HEK293 (cell line): ENCODE measurements around the gene COQ3.

Experiments used
- CTCF ChIA-PET: fragments of 350-600 bp; formaldehyde crosslinking; extraction: SDS; loops from one replicate; lab custom pipeline; 2021; ENCODE audit warnings: antibody characterized with exemption; lab: Yijun Ruan, JAX
- POLR2A ChIA-PET: fragments of 300-600 bp; formaldehyde crosslinking; extraction: SDS; loops from one replicate; lab custom pipeline; 2020; ENCODE audit warnings: antibody characterized with exemption, inconsistent platforms; lab: Yijun Ruan, JAX
- H3K27ac ChIP-seq: fragments of 200-500 bp; sonication (Bioruptor generic); 2 replicates; pipeline ENCODE4 v1.5.1; 2014; ENCODE audit warnings: low read depth, low read length, control low read depth, inconsistent platforms; ENCODE audit errors: extremely low read depth
- H3K36me3 ChIP-seq, 2 experiments: fragments of 200-500 bp in 1 of 2; sonication (Bioruptor generic) in 1 of 2; 1 replicate in 1 of 2; 2 replicates in 1 of 2; pipeline ENCODE4 v1.5.1; 2014 to 2017; ENCODE audit warnings: inconsistent platforms in 2 of 2, low read length in 2 of 2; ENCODE audit not compliant: control insufficient read depth in 2 of 2, insufficient read depth in 1 of 2
- H3K4me1 ChIP-seq: fragments of 200-500 bp; sonication (Bioruptor generic); 2 replicates; pipeline ENCODE4 v1.5.1; 2014; ENCODE audit warnings: mild to moderate bottlenecking, low read length, inconsistent platforms; ENCODE audit not compliant: control insufficient read depth, insufficient read depth
- H3K4me3 ChIP-seq: 2 replicates; pipeline ENCODE4 v1.5.1; 2011; ENCODE audit warnings: low read depth, mild to moderate bottlenecking, control low read depth, low read length, moderate library complexity
- H3K9me3 ChIP-seq: fragments of 200-500 bp; sonication (Bioruptor generic); 2 replicates; pipeline ENCODE4 v1.5.1; 2014; ENCODE audit warnings: low read depth, low read length, inconsistent platforms; ENCODE audit not compliant: control insufficient read depth, insufficient read depth
- CTCF ChIP-seq: fragments of 450-650 bp; formaldehyde crosslinking; IDR thresholded peaks from 2 replicates; pipeline ENCODE4 v1.5.1; 2016; ENCODE audit warnings: missing biosample characterization, missing genetic modification characterization
- EGR2 ChIP-seq: fragments of 450-650 bp; formaldehyde crosslinking; IDR thresholded peaks from 2 replicates; pipeline ENCODE4 v1.5.1; 2016; ENCODE audit warnings: low read depth, missing biosample characterization, missing genetic modification characterization
- GLI4 ChIP-seq: fragments of 450-650 bp; formaldehyde crosslinking; IDR thresholded peaks from 2 replicates; pipeline ENCODE4 v1.5.1; 2016; ENCODE audit warnings: missing biosample characterization, missing genetic modification characterization
- GLIS2 ChIP-seq: fragments of 450-650 bp; formaldehyde crosslinking; IDR thresholded peaks from 2 replicates; pipeline ENCODE4 v1.5.1; 2016; ENCODE audit warnings: missing biosample characterization, missing genetic modification characterization
- KLF16 ChIP-seq: fragments of 450-650 bp; formaldehyde crosslinking; IDR thresholded peaks from 2 replicates; pipeline ENCODE4 v1.5.1; 2017; ENCODE audit warnings: missing biosample characterization, missing genetic modification characterization
- KLF8 ChIP-seq: fragments of 450-650 bp; formaldehyde crosslinking; IDR thresholded peaks from 2 replicates; pipeline ENCODE4 v1.5.1; 2016; ENCODE audit warnings: missing biosample characterization, missing genetic modification characterization
- REPIN1 ChIP-seq: fragments of 450-650 bp; formaldehyde crosslinking; IDR thresholded peaks from 2 replicates; pipeline ENCODE4 v1.5.1; 2017; ENCODE audit warnings: missing biosample characterization, missing genetic modification characterization, low read depth
- ZBTB17 ChIP-seq: fragments of 450-650 bp; formaldehyde crosslinking; IDR thresholded peaks from 2 replicates; pipeline ENCODE4 v1.5.1; 2016; ENCODE audit warnings: missing biosample characterization, missing genetic modification characterization
- ZFHX2 ChIP-seq: fragments of 450-650 bp; formaldehyde crosslinking; conservative IDR thresholded peaks from 2 replicates; pipeline ENCODE4 v1.5.1; 2016; ENCODE audit warnings: missing biosample characterization, missing genetic modification characterization
- ZFP69B ChIP-seq: fragments of 450-650 bp; formaldehyde crosslinking; IDR thresholded peaks from 2 replicates; pipeline ENCODE4 v1.5.1; 2016; ENCODE audit warnings: missing biosample characterization, missing genetic modification characterization
- ZNF416 ChIP-seq: fragments of 450-650 bp; formaldehyde crosslinking; IDR thresholded peaks from 2 replicates; pipeline ENCODE4 v1.5.1; 2016; ENCODE audit warnings: missing biosample characterization, missing genetic modification characterization
- ZNF426 ChIP-seq: fragments of 450-650 bp; formaldehyde crosslinking; IDR thresholded peaks from 2 replicates; pipeline ENCODE4 v1.5.1; 2017; ENCODE audit warnings: missing biosample characterization, missing genetic modification characterization, mild to moderate bottlenecking, inconsistent platforms, moderate library complexity
- ZNF501 ChIP-seq: fragments of 450-650 bp; formaldehyde crosslinking; IDR thresholded peaks from 2 replicates; pipeline ENCODE4 v1.5.1; 2016; ENCODE audit warnings: missing biosample characterization, missing genetic modification characterization
- ZNF548 ChIP-seq: fragments of 450-650 bp; formaldehyde crosslinking; IDR thresholded peaks from 2 replicates; pipeline ENCODE4 v1.5.1; 2016; ENCODE audit warnings: missing biosample characterization, missing genetic modification characterization
- ZNF561 ChIP-seq: fragments of 450-650 bp; IDR thresholded peaks from 2 replicates; pipeline ENCODE4 v1.5.1; 2018; ENCODE audit warnings: missing biosample characterization, missing genetic modification characterization, borderline replicate concordance
- ZNF600 ChIP-seq: fragments of 450-650 bp; formaldehyde crosslinking; IDR thresholded peaks from 2 replicates; pipeline ENCODE4 v1.5.1; 2016; ENCODE audit warnings: missing biosample characterization, missing genetic modification characterization
- ZNF768 ChIP-seq: fragments of 450-650 bp; formaldehyde crosslinking; IDR thresholded peaks from 2 replicates; pipeline ENCODE4 v1.5.1; 2018; ENCODE audit warnings: missing biosample characterization, mild to moderate bottlenecking, missing genetic modification characterization
- TF ChIP-seq, protein P1 (sequence below): fragments of 450-650 bp; formaldehyde crosslinking; IDR thresholded peaks from 2 replicates; pipeline ENCODE4 v1.5.1; 2016; ENCODE audit warnings: missing biosample characterization, missing genetic modification characterization
- TF ChIP-seq, protein P2 (sequence below): fragments of 450-650 bp; formaldehyde crosslinking; IDR thresholded peaks from 2 replicates; pipeline ENCODE4 v1.5.1; 2016; ENCODE audit warnings: missing biosample characterization, missing genetic modification characterization

Gene COQ3

DNA sequence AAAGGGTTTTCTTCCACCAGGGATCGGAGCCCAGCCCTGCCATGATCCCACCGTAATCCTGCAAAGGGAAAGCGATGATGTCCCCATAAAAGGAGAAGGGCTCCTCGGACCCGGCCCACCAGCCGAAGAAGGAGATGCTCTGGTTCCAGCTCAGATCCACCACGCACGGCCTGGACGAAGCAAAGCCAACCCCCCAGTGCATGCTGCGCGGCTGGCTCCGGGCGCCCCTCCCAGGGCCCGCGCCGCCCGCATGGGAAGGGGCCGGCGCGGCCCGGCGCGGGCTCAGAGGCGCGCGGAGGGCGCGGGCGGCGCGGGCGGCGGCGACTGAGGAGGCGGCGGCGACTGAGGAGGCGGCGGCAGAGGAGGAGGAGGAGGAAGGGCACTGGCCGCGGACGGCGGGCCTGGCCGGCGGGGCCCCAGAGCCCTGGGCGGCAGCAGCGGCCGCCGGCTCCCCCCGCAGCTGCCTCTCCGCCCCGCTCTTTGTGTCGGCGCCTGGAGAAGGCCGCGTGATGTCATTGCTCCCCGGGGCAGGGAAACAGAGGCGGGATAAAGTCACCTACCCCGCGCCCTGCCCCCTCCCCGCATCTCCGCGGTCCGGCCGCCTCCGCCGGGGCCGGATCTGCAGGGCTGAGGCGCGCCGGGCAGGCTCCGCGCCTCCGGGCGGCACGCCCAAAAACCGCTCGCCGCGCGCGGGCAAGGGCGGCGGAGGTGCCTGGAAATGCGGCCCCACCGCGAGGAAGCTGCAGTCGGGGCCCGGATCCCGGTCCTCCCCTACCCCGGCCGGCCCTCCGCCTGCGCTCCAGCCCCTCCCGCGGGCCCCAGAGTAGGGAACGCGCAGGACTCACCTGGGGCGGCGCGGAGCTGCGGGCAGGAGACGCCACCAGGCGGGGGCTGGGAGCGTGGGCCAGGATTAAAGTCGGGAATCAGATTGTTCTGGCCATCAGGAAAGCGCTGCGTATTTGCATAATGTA lies 44.5 kb downstream of the COQ3 start, which contains the start of gene FAXC (continued):
- TF ChIP-seq ZBTB17 (tag by site-specific recombination) (peak; percentile 42; the same call in 1 of the 2 replicates), ZNF768 (tag by site-specific recombination) (no peak), GLIS2 (tag by site-specific recombination) (peak; percentile 42; the same call in 1 of the 2 replicates), CTCF (peak; percentile 68), ZNF561 (peak; percentile 83; the same call in 1 of the 2 replicates), ZNF501 (0 out of 2 replicates have a peak, but pooled peaks have one; percentile 24), KLF16 (tag by site-specific recombination) (peak; percentile 49; the same call in 1 of the 2 replicates), EGR2 (peak; percentile 37; the same call in 1 of the 2 replicates), REPIN1 (tag by site-specific recombination) (no peak), ZNF600 (peak; percentile 90), ZNF416 (no peak), ZFP69B (tag by site-specific recombination) (peak; percentile 28; the same call in 1 of the 2 replicates), GLI4 (tag by site-specific recombination) (no peak), ZFHX2 (tag by site-specific recombination) (peak; percentile 63), ZNF548 (tag by site-specific recombination) (no peak), KLF8 (tag by site-specific recombination) (peak; percentile 64; the same call in 1 of the 2 replicates)
- TF ChIP-seq, protein P1, sequence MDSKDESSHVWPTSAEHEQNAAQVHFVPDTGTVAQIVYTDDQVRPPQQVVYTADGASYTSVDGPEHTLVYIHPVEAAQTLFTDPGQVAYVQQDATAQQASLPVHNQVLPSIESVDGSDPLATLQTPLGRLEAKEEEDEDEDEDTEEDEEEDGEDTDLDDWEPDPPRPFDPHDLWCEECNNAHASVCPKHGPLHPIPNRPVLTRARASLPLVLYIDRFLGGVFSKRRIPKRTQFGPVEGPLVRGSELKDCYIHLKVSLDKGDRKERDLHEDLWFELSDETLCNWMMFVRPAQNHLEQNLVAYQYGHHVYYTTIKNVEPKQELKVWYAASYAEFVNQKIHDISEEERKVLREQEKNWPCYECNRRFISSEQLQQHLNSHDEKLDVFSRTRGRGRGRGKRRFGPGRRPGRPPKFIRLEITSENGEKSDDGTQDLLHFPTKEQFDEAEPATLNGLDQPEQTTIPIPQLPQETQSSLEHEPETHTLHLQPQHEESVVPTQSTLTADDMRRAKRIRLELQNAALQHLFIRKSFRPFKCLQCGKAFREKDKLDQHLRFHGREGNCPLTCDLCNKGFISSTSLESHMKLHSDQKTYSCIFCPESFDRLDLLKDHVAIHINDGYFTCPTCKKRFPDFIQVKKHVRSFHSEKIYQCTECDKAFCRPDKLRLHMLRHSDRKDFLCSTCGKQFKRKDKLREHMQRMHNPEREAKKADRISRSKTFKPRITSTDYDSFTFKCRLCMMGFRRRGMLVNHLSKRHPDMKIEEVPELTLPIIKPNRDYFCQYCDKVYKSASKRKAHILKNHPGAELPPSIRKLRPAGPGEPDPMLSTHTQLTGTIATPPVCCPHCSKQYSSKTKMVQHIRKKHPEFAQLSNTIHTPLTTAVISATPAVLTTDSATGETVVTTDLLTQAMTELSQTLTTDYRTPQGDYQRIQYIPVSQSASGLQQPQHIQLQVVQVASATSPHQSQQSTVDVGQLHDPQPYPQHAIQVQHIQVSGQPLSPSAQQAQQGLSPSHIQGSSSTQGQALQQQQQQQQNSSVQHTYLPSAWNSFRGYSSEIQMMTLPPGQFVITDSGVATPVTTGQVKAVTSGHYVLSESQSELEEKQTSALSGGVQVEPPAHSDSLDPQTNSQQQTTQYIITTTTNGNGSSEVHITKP (tag by site-specific recombination): 0 out of 2 replicates have a peak, but pooled peaks have one; percentile 9

GRCh38 chr6:99348288-99349170 lies 45.5 kb downstream of the COQ3 start:
- Histone ChIP-seq H3K9me3 (no peaks in the 10 kb centered on the region), H3K4me1 (peaks cover 5% of the 10 kb centered on the region; the same call in 1 of the 2 replicates), H3K4me3 (peak overlapping the region; percentile 62), H3K27ac (peak overlapping the region; percentile 83; the same call in 1 of the 2 replicates), H3K36me3 (no peaks in the 10 kb centered on the region; a peak in 1 of 3 replicates)
- ChIA-PET POLR2A (interaction anchor here (0.6 to 4.5 kb wide), 10 partner anchors 11 to 220 kb away, joined by 3 to 41 read pairs (median 6); partner anchors contain the start of genes CCNC and COQ3), CTCF (interaction anchor here (0.6 to 10.1 kb wide), 8 partner anchors 10 to 28 kb away, joined by 3 to 125 read pairs (median 6); no protein-coding TSS in a partner anchor)
- no peak for TF ChIP-seq ZNF426 (tag by site-specific recombination)
- TF ChIP-seq, protein P2, sequence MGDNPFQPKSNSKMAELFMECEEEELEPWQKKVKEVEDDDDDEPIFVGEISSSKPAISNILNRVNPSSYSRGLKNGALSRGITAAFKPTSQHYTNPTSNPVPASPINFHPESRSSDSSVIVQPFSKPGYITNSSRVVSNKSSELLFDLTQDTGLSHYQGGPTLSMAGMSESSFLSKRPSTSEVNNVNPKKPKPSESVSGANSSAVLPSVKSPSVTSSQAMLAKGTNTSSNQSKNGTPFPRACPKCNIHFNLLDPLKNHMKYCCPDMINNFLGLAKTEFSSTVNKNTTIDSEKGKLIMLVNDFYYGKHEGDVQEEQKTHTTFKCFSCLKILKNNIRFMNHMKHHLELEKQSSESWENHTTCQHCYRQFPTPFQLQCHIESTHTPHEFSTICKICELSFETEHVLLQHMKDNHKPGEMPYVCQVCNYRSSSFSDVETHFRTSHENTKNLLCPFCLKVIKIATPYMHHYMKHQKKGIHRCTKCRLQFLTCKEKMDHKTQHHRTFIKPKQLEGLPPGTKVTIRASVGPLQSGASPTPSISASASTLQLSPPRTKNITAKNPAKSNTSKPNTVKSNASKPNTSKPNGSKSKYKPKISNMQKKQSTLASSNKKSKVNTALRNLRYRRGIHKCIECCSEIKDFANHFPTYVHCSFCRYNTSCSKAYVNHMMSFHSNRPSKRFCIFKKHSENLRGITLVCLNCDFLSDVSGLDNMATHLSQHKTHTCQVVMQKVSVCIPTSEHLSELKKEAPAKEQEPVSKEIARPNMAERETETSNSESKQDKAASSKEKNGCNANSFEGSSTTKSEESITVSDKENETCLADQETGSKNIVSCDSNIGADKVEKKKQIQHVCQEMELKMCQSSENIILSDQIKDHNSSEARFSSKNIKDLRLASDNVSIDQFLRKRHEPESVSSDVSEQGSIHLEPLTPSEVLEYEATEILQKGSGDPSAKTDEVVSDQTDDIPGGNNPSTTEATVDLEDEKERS (tag by site-specific recombination): no peak
- 0 out of 2 replicates have a peak, but pooled peaks have one; percentile 28 for TF ChIP-seq ZNF501
- TF ChIP-seq, protein P1 (tag by site-specific recombination): peak; percentile 84
